Measurements from ENCODE around the gene IRF2.

IRF2 gene

DNA sequence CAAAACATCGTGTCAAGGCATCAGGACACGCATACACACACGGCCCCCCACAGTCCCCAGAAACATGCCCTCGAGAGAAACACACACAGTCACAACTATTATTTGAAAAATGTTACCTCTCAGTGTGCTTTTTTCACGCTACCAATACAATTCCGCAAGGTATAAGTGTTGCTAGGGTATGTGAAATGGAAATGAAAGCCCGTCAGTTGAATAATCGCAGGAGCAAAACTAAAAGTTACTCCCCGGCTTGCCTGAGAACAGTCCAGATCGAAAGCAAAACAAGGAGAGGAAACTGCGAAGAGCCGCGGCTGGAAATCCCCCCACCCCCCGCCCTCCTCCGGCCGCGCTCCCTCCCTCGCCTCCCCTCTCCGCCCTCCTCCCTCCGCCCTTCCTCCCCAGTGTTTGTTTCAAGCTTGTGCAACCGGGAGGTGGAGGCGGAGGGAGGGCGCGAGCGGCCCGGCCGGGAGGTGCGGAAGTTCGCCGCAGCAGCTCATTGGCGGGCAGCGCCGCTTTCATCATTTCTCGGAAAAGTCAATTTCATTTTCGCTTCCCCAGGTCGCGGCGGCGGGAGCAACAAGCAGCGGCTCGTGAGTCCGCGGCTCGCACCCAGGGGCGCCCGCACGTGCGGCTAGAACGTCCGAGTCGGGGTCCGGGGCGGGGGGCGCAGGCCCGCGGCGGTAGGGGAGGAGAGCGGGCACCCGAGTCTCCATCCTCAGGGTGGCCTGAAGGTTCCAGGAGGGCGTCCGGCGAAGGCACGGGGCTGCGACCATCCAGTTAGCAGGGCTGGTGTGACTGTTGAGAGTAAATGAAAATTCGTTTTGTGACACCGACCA, at the start of gene IRF2:
IRF2 (minus strand) TSS at position 288 of the 833 bp plus-strand sequence. CDS start 45,486 bp downstream, outside the sequence.
- DNase-seq, result peak; percentile 97 to 98

DNA sequence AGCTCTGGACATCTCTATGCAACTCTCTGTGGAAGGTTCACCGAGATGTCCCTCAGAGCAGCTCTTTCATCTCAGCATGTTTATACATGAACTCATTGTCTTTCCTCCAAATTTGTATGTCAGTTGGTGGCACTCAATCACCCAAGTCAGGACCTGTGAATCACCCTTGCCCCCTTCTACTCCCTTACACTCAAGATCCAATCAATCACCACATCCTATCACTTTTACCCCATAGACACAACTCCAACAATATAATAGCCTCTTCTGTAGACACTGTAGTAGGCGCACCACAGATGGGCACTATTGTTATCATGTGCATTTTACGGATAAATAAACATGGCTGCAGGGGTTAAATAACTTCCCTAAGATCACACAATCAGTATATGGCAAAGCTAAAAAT, 41.3 kb upstream of the IRF2 start:
- no peak for DNase-seq

DNA sequence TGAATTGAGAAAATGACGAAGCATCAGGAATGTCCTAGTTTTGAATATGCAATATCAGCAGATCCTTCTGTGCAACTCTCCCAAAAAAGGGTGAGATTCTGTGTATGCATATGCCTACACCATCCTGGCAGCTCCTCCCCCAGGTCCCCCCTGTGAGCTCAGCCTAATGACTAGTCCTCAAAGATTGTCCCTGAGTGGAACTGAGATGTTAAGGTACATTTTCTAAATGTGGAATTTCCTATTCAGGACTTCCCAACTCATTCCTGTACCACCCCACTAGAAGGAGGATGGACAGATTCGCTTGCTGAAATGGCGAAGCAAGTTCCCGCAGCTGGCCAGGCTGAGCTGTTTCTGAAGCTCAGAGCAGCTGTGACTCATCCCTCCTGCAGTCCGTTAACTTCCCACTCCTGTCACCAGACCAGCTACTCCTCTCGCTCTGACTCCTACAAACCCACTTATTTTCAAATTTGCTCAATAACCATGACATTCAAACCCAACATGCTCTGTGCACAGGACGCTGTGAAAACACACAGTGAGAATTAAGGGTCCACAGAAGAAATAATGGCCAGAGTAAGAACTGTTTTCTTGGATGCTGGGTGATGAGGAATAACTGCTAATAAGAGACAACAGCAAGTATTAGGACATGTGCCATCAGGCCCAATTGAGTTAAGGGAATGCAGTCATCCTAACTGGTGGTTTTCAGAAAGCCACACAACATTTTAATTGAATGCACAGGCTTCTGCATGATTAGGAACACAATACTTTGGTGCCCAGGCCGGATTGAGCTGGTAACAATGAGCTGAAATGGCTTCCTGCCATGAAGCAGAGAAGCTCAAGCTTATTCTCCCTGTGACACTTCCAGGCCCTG, 40.0 kb upstream of the IRF2 start:
- DNase-seq, result peak in 1 of 2 donors; percentile 8

DNA sequence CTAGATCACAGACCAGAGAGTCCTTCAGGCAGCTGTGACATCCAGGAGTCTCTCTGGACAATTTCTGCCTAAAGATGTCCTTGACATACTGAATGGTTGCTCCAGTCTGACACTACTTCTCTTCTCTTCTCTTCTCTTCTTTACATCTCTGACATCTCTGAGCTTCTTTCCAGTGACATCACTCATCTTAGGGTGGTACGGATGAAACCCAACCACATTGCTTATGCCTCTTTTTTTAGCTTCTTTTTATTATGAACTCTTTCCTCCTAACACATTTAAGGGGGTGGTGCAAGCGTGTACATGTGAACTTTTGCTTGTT, 39.4 kb upstream of the IRF2 start:
- no peak for DNase-seq

DNA sequence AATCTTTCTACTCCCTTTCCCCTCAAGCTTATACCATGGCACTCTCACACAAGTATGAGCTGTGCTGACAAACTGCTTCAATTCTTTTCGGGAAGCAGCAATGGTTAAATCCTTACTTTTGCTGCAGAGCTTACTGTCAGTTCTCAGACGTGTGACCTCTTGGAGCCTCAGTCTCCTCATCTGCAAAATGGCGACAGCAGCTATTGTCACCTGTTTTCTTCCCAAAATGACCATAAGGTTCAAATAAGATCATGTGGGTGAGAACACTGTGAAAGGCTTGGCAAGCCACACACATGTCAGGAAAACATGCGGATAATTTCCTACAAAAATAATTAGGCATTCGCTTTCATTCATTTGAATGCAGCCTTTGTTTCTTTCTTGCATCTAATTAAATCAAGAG, 36.8 kb upstream of the IRF2 start:
- no peak for DNase-seq

DNA sequence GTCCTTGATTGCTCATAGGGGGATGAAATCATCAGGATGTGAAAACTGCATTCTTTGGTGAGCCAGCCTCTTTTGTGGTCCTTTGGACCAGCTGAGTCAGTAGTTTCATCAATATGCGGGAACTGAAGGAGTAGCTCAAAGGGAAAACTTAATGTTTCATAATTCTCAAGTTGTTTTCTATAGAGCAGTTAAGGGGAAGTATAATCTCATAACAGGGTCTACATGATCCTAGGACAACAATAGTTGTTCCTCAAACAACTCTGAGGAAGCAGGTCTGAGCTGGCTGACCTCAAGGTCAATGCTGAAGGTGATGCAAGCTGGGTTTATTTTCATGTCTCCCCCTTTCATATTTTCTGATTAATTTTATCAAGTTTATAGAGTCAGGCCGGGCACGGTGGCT, 36.1 kb upstream of the IRF2 start:
- DNase-seq, result no peak

DNA sequence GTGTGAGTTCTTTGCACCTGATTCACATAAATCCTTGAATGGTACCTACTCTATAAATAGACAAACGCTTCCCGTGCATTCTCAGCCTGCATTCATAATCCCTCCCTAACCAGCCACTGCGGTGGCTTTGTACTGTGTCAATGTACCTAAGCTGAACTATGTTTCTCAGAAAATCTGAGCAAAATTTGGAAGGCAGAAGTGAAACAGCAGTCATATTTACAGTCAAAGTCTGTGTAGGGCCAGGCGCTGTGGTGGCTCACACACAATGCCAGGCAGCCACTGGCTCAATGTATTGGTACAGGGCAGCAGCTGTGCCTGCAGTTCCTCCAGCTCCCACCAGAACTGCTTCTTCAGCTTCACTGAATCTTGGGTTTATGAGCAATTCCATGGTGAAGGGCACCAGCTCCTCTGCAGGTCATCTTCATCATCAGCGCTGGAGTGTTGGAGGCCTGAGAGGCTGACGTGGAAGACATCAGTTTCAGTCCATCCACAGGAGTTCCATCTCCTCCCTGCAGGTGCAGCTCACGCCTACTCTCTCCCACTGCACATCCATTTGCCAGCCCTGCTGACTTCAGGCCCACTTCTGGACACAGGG, 32.3 kb upstream of the IRF2 start:
- DNase-seq, result no peak

DNA sequence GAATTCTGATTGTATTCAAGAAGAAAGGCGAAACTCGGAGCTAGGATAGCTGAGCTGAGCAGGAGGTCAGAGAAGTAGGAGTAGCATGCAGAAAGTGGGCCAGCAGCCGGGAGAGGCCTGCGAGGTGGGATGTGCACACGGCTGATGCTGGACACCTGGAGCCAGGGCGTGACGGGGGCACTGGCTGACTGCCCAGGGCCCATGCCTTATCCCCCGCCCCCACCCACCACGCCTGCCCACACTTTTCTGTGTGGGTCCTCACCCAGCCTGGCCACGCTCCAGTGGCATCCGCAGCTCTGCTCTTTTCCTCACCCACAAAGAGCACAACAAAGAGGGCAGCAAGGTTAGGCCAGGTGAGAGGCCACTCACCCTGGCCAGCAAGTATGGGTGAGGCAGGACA, 30.0 kb upstream of the IRF2 start:
- no peak for DNase-seq

DNA sequence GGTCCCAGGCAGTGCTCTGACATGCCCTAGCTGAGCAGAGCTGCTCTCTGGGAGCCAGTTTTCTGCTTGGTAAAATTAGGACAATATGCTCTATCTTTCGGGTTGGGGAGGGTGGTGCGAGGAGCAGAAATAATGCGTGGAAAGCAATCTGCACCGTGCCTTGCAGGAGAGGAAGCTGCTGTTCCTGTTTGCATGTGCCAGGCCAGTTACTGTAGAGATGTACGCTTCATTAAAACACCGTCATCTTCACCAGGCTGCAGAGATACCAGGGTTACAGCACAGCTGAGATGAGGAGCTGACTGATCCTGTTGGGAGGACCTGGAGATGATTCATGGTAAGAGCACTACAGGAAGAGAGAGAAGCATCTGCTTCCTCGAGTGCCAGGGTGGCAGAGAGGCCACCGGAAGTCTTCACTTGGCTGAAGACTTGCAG, 29.5 kb upstream of the IRF2 start:
- DNase-seq, result no peak

DNA sequence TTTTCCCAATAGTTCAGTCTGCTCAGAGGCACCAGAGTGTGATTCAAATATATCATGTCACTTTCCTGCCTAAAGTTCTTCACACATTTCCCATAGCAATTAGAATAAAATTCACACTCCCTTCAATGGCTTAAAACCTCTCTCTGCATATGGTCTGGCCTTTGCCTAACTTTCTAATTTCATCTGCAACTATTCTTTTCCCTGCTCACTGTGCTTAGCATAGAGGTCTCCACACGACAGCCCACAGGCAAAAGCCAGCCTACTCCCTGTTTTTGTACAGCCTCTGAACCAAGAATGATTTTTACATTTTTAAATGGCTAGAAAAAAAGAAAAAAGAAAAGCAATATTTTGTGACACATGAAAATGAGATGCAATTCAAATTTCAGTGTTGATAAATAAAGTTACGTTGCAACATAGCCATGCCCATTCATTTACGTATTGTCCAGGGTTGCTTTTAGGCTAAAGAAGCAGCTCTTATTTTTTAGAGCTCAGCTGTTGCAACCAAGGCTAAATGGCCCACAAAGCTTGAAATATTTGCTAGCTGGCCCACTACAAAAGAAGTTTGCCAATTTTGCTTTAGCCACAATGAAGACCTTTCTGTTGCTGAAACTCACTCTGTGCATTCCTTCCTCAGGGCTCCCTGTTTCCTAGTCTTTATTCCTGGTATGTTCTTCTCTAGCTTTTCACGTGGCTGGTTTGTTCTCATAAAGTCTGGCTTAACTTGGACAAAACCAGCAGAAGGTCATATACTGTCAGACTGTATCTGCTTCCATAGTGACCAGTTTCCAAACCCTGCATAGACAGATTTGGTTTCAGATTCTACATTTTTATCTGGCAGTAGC, 26.6 kb upstream of the IRF2 start:
- DNase-seq, result no peak

DNA sequence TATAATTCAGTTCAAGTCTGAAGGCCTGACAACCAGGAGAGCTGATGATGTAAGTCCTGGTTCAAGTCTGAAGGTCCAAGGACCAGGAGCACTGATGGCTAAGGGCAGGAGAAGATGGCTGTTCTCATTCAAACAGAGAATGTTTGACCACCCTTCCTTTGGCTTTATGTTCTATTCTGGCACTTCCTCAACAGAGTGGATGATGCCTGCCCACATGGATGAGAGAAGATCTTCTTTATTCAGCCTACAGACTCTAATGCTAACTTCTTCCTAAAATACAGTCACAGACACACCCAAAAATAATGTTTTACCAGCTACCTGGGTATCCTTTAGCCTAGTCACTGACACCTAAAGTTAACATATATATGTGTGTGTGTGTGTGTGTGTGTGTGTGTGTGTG, 25.6 kb upstream of the IRF2 start:
- DNase-seq, result no peak

DNA sequence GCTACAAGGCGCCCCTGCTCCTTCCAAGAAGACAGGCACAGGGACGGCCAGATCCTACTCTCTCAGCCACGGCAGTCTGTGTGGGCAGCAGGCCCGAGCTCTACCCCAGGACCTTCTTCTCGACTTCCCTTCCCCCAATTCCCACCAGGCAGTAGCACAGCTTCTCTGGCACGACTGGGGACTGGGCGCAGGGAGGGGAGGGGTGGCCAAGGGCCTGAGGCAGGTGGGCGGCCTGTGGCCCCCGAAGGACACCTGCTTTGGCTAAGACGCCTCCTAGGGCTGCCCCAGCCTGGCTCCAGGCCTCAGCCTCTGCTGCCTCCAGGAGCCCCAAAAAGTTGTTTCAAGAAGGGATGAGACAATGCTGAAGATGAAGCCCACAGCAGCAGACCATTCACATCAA, 24.2 kb upstream of the IRF2 start:
- no peak for DNase-seq

DNA sequence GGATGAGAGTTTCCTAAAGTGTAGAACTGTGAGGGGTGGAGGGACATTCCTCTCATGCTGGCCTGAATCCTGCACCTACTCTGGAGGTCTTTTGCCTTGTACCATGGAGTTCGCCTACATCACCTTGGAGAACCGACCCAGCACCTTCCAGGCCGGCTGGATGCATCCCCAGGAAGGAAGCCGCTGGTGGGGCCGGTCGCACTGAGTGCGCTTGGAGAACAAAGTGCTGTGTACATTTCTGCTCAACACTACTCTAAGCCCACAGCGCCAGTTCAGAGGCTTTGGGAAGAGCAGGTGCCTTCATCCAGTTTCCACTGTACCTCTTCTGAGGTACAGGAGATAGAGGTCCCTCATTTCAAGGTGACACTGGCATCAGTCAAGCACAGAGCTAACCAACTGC, 15.4 kb upstream of the IRF2 start:
- DNase-seq, result no peak

DNA sequence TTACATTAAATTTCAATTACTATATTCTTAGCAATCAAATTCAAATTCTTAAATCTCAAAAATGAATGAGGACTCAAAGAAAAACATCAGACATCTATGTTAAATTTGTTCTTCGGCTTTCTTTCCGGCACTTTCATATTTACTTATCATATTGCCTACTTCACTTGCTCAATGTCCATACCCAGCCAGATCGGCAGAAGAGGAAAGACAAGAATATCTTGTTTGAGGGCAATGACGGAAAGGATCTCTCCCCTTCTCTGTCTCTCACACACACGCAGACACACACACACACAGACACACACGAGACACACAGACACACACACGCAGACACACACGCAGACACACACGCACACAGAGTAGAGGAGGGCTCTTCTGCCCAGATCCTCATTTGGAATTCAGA, 13.2 kb upstream of the IRF2 start:
- no peak for DNase-seq

DNA sequence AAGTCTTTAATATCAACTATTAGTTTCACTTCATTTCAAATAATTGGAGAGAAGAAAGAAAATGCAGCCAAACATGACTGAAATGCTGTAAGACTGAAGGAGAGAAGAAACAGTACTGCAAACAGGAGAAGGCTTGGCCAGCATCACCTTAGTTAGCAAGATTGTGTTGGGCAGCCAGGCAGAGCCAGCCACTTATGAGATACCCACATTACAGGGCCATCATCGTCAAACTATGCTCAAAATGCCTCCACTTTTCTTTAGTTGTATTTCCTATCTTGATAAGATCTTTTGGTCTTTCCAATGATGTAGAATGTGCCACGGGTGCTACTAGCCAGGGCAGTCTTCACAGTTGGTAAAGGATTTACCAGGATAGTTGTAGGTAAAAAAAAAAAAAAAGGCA, 10.9 kb upstream of the IRF2 start:
- no peak for DNase-seq

DNA sequence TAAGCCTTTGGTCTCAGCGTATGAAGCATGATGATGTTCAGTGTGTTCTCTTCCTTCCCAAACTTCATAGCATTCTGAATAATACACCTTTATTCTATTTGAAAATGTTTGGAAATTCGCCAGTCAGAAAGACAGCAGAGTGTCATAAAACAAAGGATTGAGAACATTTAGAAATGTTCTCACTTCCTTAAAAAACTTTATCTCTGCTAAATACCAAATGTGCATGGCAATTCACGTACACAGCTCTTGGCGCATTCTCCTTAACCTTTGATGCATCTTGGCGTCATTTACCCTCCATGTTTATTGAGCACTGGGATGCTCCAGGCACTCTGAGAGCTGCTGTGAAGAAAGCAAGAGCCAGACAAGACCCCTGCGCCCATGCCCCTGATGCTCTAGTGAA, 7.2 kb upstream of the IRF2 start:
- DNase-seq, result no peak

DNA sequence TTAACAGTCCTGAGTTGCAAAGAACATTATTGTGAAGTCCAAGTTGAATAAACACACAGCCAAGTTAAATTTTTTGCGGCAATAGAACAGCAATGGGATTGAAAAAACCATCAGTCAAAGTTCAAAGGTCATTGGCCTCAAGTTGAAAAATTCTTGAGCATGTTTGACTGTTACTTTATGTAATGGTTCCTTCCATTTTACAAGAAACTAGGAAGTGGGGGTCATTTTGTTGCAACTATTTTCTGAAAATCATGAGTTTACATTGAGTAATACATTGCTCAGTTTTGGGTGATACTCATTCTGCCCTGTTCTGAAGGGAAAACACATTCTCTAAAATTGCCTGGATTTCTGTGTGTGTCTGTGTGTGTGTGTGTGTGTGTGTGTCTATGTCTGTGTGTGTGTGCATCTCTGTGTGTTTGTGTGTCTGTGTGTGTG, 5.2 kb upstream of the IRF2 start:
- no peak for DNase-seq

DNA sequence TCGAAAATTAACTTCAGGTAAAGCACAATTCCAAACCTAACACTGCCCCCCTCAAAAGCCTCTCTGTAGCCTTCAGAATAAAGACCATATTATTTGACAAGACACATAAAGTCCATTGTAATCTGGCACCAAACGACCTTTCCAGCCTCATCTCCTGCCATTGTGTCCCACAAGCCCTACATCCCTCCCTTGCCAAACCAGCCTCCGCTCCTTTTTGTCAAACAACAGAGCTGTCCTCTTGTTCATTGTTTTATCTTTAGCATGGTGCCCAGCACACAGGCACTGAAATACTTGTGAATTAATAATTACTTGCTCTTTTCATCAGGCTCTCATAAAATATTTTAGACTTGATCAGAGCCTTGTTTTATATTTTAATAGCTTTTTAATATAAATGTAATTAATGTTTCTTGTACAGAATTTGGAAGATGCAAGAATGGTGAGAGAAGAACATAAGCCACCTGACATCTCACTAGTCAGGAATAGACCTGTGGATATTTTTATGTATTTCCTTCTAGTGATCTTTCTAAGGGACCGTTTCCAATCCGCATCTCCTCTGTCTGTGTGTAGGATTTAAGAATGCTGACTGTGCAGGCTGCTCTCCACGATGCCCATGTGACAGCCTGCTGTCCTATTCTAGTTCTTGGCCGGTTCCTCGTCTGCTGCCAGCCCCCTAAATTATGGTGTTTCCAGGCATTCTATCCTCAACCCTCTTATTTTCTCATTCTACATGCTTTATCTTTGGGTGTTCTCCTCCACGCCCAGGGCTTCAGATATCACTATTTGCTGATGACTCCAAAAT, 3.0 kb upstream of the IRF2 start:
- no peak for DNase-seq

DNA sequence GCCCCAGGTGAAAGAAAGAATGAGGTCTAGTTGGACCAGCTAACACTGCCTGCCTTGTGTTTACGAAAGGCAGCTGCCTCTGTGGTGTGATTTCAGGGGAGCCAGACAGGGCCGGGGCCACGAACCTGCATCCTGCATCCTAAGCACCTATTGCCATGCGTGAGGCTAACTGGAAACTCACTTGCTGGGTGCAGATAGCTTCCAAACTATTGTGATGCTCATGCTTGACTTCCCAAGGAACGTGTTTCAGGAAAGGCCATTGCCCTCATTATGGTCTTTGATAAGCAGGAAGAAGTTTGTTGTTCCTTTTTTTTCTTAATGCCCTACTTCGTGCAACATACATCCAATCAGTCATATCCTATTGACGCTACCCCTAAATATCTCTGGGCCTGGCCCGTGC, 2.3 kb upstream of the IRF2 start:
- peak; percentile 12 to 13 for DNase-seq

DNA sequence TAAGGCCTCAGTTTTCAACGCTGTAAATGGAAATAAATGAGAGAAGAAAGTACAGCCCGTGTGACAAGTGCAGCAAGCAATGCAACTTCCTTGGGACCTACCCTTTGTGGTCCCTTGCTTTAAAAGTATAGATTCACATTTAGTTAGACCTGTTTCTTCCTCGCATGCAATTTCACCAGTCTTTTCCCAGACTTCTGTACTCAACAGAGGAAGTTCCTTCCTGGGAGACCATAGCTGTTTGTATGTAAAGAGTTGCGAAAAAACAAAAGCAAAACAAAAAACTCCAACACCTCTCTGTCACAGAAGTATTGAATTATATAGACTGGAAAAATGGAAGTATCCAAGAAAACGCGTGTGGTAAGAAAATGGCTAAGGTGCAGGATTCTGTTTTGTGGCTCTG, 1.1 kb upstream of the IRF2 start:
- DNase-seq, result no peak

DNA sequence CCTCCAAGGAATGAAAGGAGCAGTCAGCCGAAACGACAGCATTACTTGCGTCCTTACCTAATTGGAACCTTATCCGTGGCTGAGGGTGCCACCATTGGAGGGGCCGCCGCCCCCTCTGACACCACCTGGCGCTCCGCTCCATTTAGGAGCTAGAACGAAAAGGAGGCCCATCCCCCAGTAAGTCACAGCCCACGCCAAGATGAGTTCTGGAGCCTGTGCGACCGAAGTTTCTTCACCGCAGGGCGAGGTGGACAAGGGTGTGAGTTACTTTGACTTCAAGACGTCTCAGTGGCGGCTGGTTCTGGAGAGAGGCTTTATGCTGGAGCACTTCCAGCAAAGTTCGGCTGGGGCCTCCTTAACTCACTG, 729 bp upstream of the IRF2 start:
- peak; percentile 53 to 70 for DNase-seq

All from activated CD4-positive, alpha-beta T cell treated with anti-CD3 and anti-CD28 coated beads for 4 hours (primary cell).